B cell (primary cell): Measurements from ENCODE around the gene SLC44A1. TPM values are rescaled to one million over a fixed set of nuclear protein-coding genes. Genes with fewer than 3 reads are reported as not detected.

Source experiments
- ATAC-seq: fragments of 200-7000 bp; cut with Tn5 transposase; one replicate; pipeline ENCODE4 v1.10.0; 2021; ENCODE audit warnings: low read depth, mild to moderate bottlenecking, moderate number of reproducible peaks, moderate library complexity
- CTCF ChIA-PET: fragments of 350-600 bp; sonication (Branson Sonifier 250); formaldehyde crosslinking; loops from one replicate; lab custom pipeline; 2021; ENCODE audit warnings: antibody characterized with exemption, inconsistent platforms; lab: Charles Lee
- POLR2A ChIA-PET: fragments of 350-600 bp; sonication (Branson Sonifier 250); formaldehyde crosslinking; loops from one replicate; lab custom pipeline; 2021; ENCODE audit warnings: antibody characterized with exemption; lab: Charles Lee
- DNase-seq: peaks from one replicate; pipeline ENCODE4 v3.0.0; 2013
- H2AFZ ChIP-seq: 2 replicates; pipeline ENCODE4 v1.6.1; 2012; ENCODE audit warnings: mild to moderate bottlenecking, low read depth, low read length; ENCODE audit not compliant: insufficient read depth, poor library complexity, severe bottlenecking
- H3K27ac ChIP-seq, 2 donors: 1 replicate in 1 of 2; 2 replicates in 1 of 2; pipeline ENCODE4 v1.5.1; 2012 to 2013; ENCODE audit warnings: low read length in 2 of 2, mild to moderate bottlenecking in 2 of 2, moderate library complexity in 1 of 2
- H3K27me3 ChIP-seq, 4 experiments: fragments of 200-600 bp in 1 of 4; sonication (generic) in 1 of 4; replicated peaks in 1 of 4; 1 replicate in 2 of 4; 2 replicates in 2 of 4; pipeline versions ENCODE4 v1.6.1 to v1.7.0; 2013 to 2016; ENCODE audit warnings: low read length in 3 of 4, mild to moderate bottlenecking in 2 of 4, mixed read lengths in 1 of 4, moderate library complexity in 1 of 4; ENCODE audit not compliant: insufficient read depth in 4 of 4, control insufficient read depth in 3 of 4; ENCODE audit errors: control extremely low read depth in 1 of 4
- H3K36me3 ChIP-seq, 2 experiments: replicated peaks in 1 of 2; 1 replicate in 1 of 2; 2 replicates in 1 of 2; pipeline versions ENCODE4 v1.6.1 to v1.7.1; 2013; ENCODE audit warnings: low read length in 1 of 2; ENCODE audit not compliant: insufficient read depth in 2 of 2, control insufficient read depth in 1 of 2; ENCODE audit errors: control extremely low read depth in 1 of 2, extremely low read depth in 1 of 2
- H3K4me1 ChIP-seq, 2 donors: fragments of 200-600 bp in 1 of 2; sonication (generic) in 1 of 2; 1 replicate in 1 of 2; 2 replicates in 1 of 2; pipeline versions ENCODE4 v1.5.1 to v1.6.1; 2013 to 2017; ENCODE audit warnings: low read length in 2 of 2; ENCODE audit not compliant: control insufficient read depth in 2 of 2, insufficient read depth in 2 of 2
- H3K4me2 ChIP-seq: replicated peaks from 2 replicates; pipeline ENCODE3; 2012; ENCODE audit warnings: mild to moderate bottlenecking, low read depth, low read length; ENCODE audit not compliant: poor library complexity, severe bottlenecking
- H3K4me3 ChIP-seq, 5 experiments: fragments of 200-600 bp in 1 of 5; sonication (generic) in 1 of 5; 1 replicate in 3 of 5; 2 replicates in 2 of 5; pipeline versions ENCODE4 v1.5.1 to v1.7.0; 2011 to 2016; ENCODE audit warnings: low read length in 4 of 5, mild to moderate bottlenecking in 4 of 5, low read depth in 2 of 5, control low read depth in 1 of 5, moderate library complexity in 1 of 5; ENCODE audit not compliant: insufficient read depth in 1 of 5; ENCODE audit errors: control extremely low read depth in 1 of 5, extremely low read depth in 1 of 5
- H3K79me2 ChIP-seq: fragments of 200-600 bp; sonication (generic); one replicate; pipeline ENCODE4 v1.6.0; 2016; ENCODE audit warnings: low read length; ENCODE audit not compliant: control insufficient read depth, insufficient read depth
- H3K9ac ChIP-seq: fragments of 200-600 bp; sonication (generic); 2 replicates; pipeline ENCODE4 v1.6.1; 2017; ENCODE audit warnings: mild to moderate bottlenecking, low read length, moderate library complexity
- H3K9me3 ChIP-seq, 3 donors: one replicate each; pipeline versions ENCODE4 v1.6.1 to v1.7.1; 2013; ENCODE audit warnings: low read length in 2 of 3; ENCODE audit not compliant: control insufficient read depth in 2 of 3, insufficient read depth in 1 of 3; ENCODE audit errors: control extremely low read depth in 1 of 3
- H4K20me1 ChIP-seq: 2 replicates; pipeline ENCODE4 v1.6.0; 2012; ENCODE audit warnings: mild to moderate bottlenecking, low read length; ENCODE audit not compliant: insufficient read depth, control insufficient read depth, poor library complexity, severe bottlenecking
- H3K27ac Mint-ChIP-seq: one replicate; pipeline ENCODE4 v1.8.0; 2021; ENCODE audit warnings: mixed read lengths
- H3K27me3 Mint-ChIP-seq: one replicate; pipeline ENCODE4 v1.8.0; 2021; ENCODE audit warnings: mixed read lengths
- H3K4me1 Mint-ChIP-seq: one replicate; pipeline ENCODE4 v1.8.0; 2021; ENCODE audit warnings: mixed read lengths
- H3K4me3 Mint-ChIP-seq: one replicate; pipeline ENCODE4 v1.8.0; 2021; ENCODE audit warnings: mixed read lengths
- H3K9me3 Mint-ChIP-seq: one replicate; pipeline ENCODE4 v1.8.0; 2022; ENCODE audit warnings: mixed read lengths; ENCODE audit not compliant: insufficient read depth
- EZH2 ChIP-seq: IDR thresholded peaks from 2 replicates; pipeline ENCODE4 v1.6.1; 2012; ENCODE audit warnings: borderline replicate concordance, low read depth, mild to moderate bottlenecking, moderate library complexity, low read length; ENCODE audit not compliant: insufficient read depth, poor library complexity, severe bottlenecking
- WGBS: methylation state at CpG from one replicate; pipeline ENCODE4 v1.1.5; 2013; ENCODE audit warnings: missing lambda C conversion rate; ENCODE audit not compliant: insufficient coverage; 5-methylcytosine and 5-hydroxymethylcytosine counted together
- intact Hi-C: fragments of 100-400 bp; cut with micrococcal nuclease; formaldehyde crosslinking; loops from one replicate; pipeline ENCODE4 v1.10.0; 2022
- polyA plus RNA-seq: library from polyadenylated mRNA; depleted of rRNA; stranded (reverse); fragments of >200 nt; gene quantifications from 2 replicates; pipeline ENCODE4 v1.2.3, GENCODE V29; 2012
- total RNA-seq, 2 donors: library from RNA; stranded (reverse); fragments of 120-200 nt in 1 of 2; gene quantifications; 1 replicate in 1 of 2; 2 replicates in 1 of 2; pipeline versions ENCODE4 v1.2.3 to v1.2.4, GENCODE V29; 2013 to 2022
- TF ChIP-seq, protein P1 (sequence below): fragments of 200-600 bp; IDR thresholded peaks from one replicate; pipeline ENCODE4 v1.8.0; 2022; ENCODE audit warnings: antibody characterized with exemption, mild to moderate bottlenecking

Gene SLC44A1
- total and polyA plus RNA-seq, 2 donors (not counting 1 experiment from before 2014, with no cell fraction given) = 2.2 to 17.7 TPM

DNA sequence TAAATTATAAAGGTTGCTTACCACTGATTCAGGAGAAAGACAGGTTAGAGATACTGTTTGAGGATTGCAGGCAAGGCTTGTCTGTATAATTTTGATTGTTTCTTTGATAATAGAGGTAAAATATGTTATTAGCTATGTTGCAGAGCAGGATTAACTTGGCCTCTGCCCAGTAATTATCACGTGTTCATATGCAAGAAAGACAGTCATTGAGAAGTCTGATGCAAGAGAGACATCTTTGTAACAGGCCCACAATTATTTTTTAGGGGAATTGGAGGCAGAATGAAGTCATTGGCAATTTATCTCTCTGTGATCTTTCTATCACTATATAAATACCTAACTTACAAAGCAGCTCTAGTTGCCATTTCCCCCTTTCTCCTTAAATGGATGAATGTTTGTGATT is 46.0 kb downstream of the SLC44A1 start:
- H3K9me3 ChIP-seq = no peaks in the 10 kb centered on the region
- 100% methylated on average over 1 of the region's 1 CpG for WGBS
- no peak overlapping the region for H3K4me2 ChIP-seq
- H3K27ac ChIP-seq = no peak overlapping the region
- no peaks in the 10 kb centered on the region for H3K27me3 Mint-ChIP-seq
- TF ChIP-seq, protein P1, sequence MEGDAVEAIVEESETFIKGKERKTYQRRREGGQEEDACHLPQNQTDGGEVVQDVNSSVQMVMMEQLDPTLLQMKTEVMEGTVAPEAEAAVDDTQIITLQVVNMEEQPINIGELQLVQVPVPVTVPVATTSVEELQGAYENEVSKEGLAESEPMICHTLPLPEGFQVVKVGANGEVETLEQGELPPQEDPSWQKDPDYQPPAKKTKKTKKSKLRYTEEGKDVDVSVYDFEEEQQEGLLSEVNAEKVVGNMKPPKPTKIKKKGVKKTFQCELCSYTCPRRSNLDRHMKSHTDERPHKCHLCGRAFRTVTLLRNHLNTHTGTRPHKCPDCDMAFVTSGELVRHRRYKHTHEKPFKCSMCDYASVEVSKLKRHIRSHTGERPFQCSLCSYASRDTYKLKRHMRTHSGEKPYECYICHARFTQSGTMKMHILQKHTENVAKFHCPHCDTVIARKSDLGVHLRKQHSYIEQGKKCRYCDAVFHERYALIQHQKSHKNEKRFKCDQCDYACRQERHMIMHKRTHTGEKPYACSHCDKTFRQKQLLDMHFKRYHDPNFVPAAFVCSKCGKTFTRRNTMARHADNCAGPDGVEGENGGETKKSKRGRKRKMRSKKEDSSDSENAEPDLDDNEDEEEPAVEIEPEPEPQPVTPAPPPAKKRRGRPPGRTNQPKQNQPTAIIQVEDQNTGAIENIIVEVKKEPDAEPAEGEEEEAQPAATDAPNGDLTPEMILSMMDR = no peak
- TF ChIP-seq EZH2 = no peak
- H3K27ac Mint-ChIP-seq = no peak overlapping the region
- no peak for ATAC-seq
- H4K20me1 ChIP-seq = no peaks in the 10 kb centered on the region
- no peaks in the 10 kb centered on the region for H3K9me3 Mint-ChIP-seq
- ChIA-PET POLR2A (no interaction called here), CTCF (no interaction called here)
- no peak overlapping the region for H3K9ac ChIP-seq
- H3K79me2 ChIP-seq = no peaks in the 10 kb centered on the region
- H3K4me1 Mint-ChIP-seq = no peaks in the 10 kb centered on the region
- no peak overlapping the region for H3K4me3 ChIP-seq
- DNase-seq = no peak
- no peak overlapping the region for H3K4me3 Mint-ChIP-seq
- intact Hi-C loops = no loop called here
- no peaks in the 10 kb centered on the region for H3K36me3 ChIP-seq
- H3K27me3 ChIP-seq = no peaks in the 10 kb centered on the region
- no peak overlapping the region for H2AFZ ChIP-seq
- no peaks in the 10 kb centered on the region for H3K4me1 ChIP-seq

DNA sequence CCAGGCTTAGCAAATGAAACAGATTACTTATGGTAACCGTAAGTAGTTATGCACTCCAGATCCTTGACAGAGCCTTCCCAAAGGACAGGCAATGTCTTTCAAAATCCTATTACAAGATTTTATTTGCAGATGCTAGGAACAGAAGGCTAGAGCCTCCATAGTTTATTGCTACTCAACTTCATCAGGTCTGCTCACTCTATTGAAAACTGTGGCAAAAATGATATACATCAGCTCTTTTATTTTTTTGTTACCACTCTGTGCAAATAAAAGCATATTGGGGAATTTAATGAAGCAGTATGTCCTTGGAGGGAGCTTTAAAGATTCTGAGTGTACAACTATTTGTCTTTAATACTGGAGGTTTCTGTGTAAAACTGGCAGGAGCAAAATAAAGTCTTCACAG is 46.5 kb downstream of the SLC44A1 start:
- no peaks in the 10 kb centered on the region for H3K4me1 ChIP-seq
- H3K4me3 Mint-ChIP-seq = no peak overlapping the region

More for the DNA sequence above, 46.5 kb downstream of the SLC44A1 start:
- CTCF ChIA-PET = no interaction called here
- intact Hi-C loops = no loop called here
- Histone ChIP-seq H3K4me2 (no peak overlapping the region), H3K36me3 (no peaks in the 10 kb centered on the region), H4K20me1 (no peaks in the 10 kb centered on the region), H3K9me3 (no peaks in the 10 kb centered on the region), H3K27ac (no peak overlapping the region), H3K9ac (no peak overlapping the region), H2AFZ (no peak overlapping the region), H3K27me3 (no peaks in the 10 kb centered on the region), H3K79me2 (no peaks in the 10 kb centered on the region), H3K4me3 (no peak overlapping the region)
- DNase-seq (no peak), ATAC-seq (no peak)
- no peaks in the 10 kb centered on the region for H3K4me1 Mint-ChIP-seq
- 100% methylated on average over 1 of the region's 1 CpG for WGBS
- TF ChIP-seq EZH2 = no peak
- TF ChIP-seq, protein P1 = no peak
- POLR2A ChIA-PET = no interaction called here
- H3K9me3 Mint-ChIP-seq = no peaks in the 10 kb centered on the region
- H3K27me3 Mint-ChIP-seq = no peaks in the 10 kb centered on the region
- no peak overlapping the region for H3K27ac Mint-ChIP-seq
